ENCODE results near the gene SERPINE1. TPM values are rescaled to one million over a fixed set of nuclear protein-coding genes. Genes with fewer than 3 reads are reported as not detected.
"Not testable (repeated sequence)": the region's sequence is repeated elsewhere in the genome, so short reads cannot be mapped to it uniquely, and the experiment has no call there.

SERPINE1 gene
- total RNA-seq, 4 donors from 2014 or later = 36.4 to 861 (median 118) TPM

DNA sequence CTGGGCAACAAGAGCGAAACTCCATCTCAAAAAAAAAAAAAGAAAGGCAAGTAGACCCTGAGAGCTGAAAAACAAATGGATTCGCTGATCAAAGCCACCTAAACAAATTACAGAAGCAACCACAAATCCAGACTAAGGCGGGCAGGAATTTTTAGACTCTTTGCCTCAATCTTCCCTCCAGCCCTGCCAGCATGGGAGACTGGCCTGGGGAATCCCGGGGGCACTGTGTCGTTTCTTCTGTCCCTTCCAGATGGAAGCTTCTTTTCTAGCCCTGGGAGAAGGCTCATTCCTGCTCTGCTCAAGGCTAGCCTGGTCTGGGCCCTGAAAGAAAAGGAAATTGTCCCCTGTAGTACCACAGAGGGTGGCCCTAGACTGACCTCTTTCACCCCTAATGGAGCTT is 15.6 kb upstream of the SERPINE1 start:
- no peak for DNase-seq (ENCODE audit: low spot score)
- ATAC-seq (ENCODE audit: low FRiP score) = no peak
- TF ChIP-seq CTCF (IDR thresholded peaks at IDR 0.05) = no peak

- no peak for ATAC-seq (ENCODE audit: low FRiP score)
- no peak for TF ChIP-seq CTCF (IDR thresholded peaks at IDR 0.05)
- DNase-seq (ENCODE audit: low spot score) = no peak
Measured at GRCh38 chr7:101112233-101112632, 14.7 kb upstream of the SERPINE1 start.

DNA sequence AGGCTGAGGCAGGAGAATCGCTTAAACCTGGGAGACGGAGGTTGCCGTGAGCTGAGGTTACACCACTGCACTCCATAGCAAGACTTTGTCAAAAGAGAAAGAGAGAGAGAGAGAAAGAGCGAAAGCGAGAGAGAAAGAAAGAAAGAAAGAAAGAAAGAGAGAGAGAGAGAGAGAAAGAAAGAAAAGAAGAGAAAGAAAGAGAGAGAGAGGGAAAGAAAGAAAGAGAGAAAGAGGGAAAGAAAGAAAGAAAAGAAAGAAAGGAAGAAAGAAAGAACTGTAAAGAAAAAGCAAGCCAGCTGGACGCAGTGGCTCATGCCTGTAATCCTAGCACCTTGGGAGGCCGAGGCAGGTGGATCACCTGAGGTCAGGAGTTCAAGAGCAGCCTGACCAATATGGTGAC is 13.8 kb upstream of the SERPINE1 start:
- not testable (repeated sequence) for ATAC-seq (ENCODE audit: low FRiP score); DNase-seq (ENCODE audit: low spot score)

GRCh38 chr7:101113836-101114235 is 13.1 kb upstream of the SERPINE1 start:
- DNase-seq (ENCODE audit: low spot score) = no peak
- no peak for TF ChIP-seq CTCF (IDR thresholded peaks at IDR 0.05)
- ATAC-seq (ENCODE audit: low FRiP score) = no peak

GRCh38 chr7:101114492-101114891 is 12.4 kb upstream of the SERPINE1 start:
- no peak for TF ChIP-seq CTCF (IDR thresholded peaks at IDR 0.05)

DNA sequence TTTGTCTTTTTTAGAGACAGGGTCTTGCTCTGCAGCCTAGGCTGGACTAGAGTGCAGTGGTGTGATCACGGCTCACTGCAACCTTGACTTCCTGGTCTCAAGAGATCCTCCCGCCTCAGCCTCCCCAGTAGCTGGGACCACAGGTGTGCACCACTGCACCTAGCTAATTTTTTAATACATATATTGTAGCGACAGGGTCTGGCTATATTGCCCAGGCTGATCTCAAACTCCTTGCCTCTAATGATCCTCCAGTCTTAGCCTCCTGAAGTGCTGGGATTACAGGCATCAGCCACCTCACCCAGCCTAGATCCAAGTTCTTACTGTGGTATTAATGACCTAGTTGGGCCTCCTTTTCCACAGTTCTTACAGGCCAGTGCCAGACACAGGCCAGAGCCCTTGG is 11.7 kb upstream of the SERPINE1 start:
- no peak for TF ChIP-seq CTCF (IDR thresholded peaks at IDR 0.05)
- no peak for ATAC-seq (ENCODE audit: low FRiP score)

More at GRCh38 chr7:101114492-101114891, 12.4 kb upstream of the SERPINE1 start:
- DNase-seq (ENCODE audit: low spot score) (no peak), ATAC-seq (ENCODE audit: low FRiP score) (no peak)

DNA sequence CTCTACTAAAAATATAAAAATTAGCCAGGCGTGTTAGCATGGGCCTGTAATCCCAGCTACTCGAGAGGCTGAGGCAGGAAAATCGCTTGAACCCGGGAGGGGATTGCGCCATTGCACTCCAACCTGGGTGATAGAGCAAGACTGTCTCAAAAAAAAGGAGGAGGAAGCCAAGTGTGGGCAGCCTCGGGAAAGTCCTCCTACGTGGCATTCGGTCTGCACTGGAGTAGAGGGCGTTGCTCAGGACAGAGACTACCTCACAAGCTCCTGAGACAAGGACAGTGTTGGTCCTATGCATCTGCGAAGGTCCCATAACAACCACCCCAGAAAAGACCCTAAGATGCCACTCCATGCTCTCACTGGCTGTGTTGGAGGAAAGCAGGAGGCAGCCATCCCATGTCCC is 10.0 kb upstream of the SERPINE1 start:
- ATAC-seq (ENCODE audit: low FRiP score) = no peak
- DNase-seq (ENCODE audit: low spot score) = no peak
- no peak for TF ChIP-seq CTCF (IDR thresholded peaks at IDR 0.05)

More for the DNA sequence above, 11.7 kb upstream of the SERPINE1 start:
- DNase-seq (ENCODE audit: low spot score) = no peak

DNA sequence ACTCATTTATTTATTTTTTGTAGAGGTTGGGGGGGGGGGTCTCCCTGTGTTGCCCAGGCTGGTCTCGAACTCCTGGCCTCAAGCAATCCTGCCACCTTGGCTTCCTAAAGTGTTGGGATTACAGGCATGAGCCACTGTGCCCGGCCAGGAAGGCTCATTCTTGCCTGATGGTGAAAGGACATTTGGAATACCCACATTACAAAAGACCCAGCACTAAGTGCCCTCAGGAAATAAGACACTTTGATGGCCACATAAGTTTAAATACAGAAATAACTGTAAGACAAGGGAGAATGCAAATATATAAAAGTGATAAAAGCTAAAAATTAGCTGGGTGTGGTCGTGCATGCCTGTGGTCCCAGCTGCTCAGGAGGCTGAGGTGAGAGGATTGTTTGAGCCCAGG is 8.0 kb upstream of the SERPINE1 start:
- DNase-seq (ENCODE audit: low spot score) = no peak
- no peak for ATAC-seq (ENCODE audit: low FRiP score)
- no peak for TF ChIP-seq CTCF (IDR thresholded peaks at IDR 0.05)
